22Rv1 (cell line): ENCODE results near the gene SERPINH1.

Experiments used
- ZFX ChIP-seq: fragments of 450-650 bp; IDR thresholded peaks from 2 replicates; pipeline ENCODE4 v1.6.1; 2017; ENCODE audit warnings: antibody characterized with exemption, borderline replicate concordance
- TF ChIP-seq, protein P1 (sequence below): fragments of 450-650 bp; IDR thresholded peaks from 2 replicates; pipeline ENCODE4 v1.5.1; 2017; ENCODE audit warnings: mild to moderate bottlenecking

DNA sequence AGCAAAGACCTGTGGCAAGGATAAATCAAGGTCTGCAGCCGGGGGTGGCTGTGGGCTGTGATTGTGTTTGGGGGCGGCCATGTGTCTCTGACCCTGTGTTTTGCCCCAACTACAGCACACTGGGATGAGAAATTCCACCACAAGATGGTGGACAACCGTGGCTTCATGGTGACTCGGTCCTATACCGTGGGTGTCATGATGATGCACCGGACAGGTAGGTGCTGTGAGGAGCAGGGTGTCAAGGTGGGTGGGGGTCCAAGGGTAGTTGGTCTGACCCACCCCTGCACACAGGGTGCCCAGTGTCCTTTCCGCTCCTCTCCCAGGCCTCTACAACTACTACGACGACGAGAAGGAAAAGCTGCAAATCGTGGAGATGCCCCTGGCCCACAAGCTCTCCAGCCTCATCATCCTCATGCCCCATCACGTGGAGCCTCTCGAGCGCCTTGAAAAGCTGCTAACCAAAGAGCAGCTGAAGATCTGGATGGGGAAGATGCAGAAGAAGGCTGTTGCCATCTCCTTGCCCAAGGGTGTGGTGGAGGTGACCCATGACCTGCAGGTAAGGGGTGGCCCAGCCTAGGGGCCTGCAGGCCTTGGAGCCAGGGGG lies 6.7 kb downstream of the SERPINH1 start:
- TF ChIP-seq, protein P1, sequence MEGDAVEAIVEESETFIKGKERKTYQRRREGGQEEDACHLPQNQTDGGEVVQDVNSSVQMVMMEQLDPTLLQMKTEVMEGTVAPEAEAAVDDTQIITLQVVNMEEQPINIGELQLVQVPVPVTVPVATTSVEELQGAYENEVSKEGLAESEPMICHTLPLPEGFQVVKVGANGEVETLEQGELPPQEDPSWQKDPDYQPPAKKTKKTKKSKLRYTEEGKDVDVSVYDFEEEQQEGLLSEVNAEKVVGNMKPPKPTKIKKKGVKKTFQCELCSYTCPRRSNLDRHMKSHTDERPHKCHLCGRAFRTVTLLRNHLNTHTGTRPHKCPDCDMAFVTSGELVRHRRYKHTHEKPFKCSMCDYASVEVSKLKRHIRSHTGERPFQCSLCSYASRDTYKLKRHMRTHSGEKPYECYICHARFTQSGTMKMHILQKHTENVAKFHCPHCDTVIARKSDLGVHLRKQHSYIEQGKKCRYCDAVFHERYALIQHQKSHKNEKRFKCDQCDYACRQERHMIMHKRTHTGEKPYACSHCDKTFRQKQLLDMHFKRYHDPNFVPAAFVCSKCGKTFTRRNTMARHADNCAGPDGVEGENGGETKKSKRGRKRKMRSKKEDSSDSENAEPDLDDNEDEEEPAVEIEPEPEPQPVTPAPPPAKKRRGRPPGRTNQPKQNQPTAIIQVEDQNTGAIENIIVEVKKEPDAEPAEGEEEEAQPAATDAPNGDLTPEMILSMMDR, result no peak
- TF ChIP-seq ZFX, result no peak
